GM19324 (cell line): ENCODE measurements around the gene ACSS1.

ENCODE experiments used
- ATAC-seq: cut with Tn5 transposase; IDR thresholded peaks from one replicate; pipeline ENCODE4 v1.9.1; 2021; ENCODE audit warnings: mild to moderate bottlenecking, moderate library complexity; ENCODE audit not compliant: unreplicated experiment, low FRiP score

The ACSS1 gene

GRCh38 chr20:25079171-25079570 lies 21.2 kb upstream of the ACSS1 start:
- no peak for ATAC-seq

GRCh38 chr20:25078662-25079061 lies 20.7 kb upstream of the ACSS1 start:
- no peak for ATAC-seq

- no peak for ATAC-seq
Measured at GRCh38 chr20:25077610-25078169, 19.8 kb upstream of the ACSS1 start.

GRCh38 chr20:25076731-25077609 lies 19.0 kb upstream of the ACSS1 start:
- no peak for ATAC-seq

- ATAC-seq, result no peak
Measured at GRCh38 chr20:25076201-25076600, 18.3 kb upstream of the ACSS1 start.

- no peak for ATAC-seq
Measured at GRCh38 chr20:25073544-25073943, 15.6 kb upstream of the ACSS1 start.

- ATAC-seq, result no peak
Measured at GRCh38 chr20:25072226-25072811, 14.4 kb upstream of the ACSS1 start.

GRCh38 chr20:25071734-25072133 lies 13.8 kb upstream of the ACSS1 start:
- no peak for ATAC-seq

- ATAC-seq, result no peak
Measured at GRCh38 chr20:25070821-25071473, 13.0 kb upstream of the ACSS1 start.

- ATAC-seq, result no peak
Measured at GRCh38 chr20:25067102-25067987, 9.4 kb upstream of the ACSS1 start.

- ATAC-seq, result no peak
Measured at GRCh38 chr20:25066386-25066785, 8.4 kb upstream of the ACSS1 start.

- ATAC-seq, result peak; percentile 81
Measured at GRCh38 chr20:25065625-25066338, 7.8 kb upstream of the ACSS1 start.

GRCh38 chr20:25065072-25065624 lies 7.2 kb upstream of the ACSS1 start:
- no peak for ATAC-seq

GRCh38 chr20:25064561-25065071 lies 6.7 kb upstream of the ACSS1 start:
- no peak for ATAC-seq

GRCh38 chr20:25063981-25064380 lies 6.0 kb upstream of the ACSS1 start:
- ATAC-seq, result no peak

GRCh38 chr20:25063546-25063945 lies 5.6 kb upstream of the ACSS1 start:
- no peak for ATAC-seq

- no peak for ATAC-seq
Measured at GRCh38 chr20:25062841-25063240, 4.9 kb upstream of the ACSS1 start.

GRCh38 chr20:25061821-25062530 lies 4.0 kb upstream of the ACSS1 start:
- no peak for ATAC-seq
